ENCODE results near the gene SIDT2. TPM values are rescaled to one million over a fixed set of nuclear protein-coding genes. Genes with fewer than 3 reads are reported as not detected.

SIDT2 gene
- total RNA-seq, 1 experiment from 2014 or later: 47.6 TPM

- H3K36me3 ChIP-seq (ENCODE audit: control insufficient read depth, insufficient read depth, low read length): no peaks in the 10 kb centered on the region
- POLR2A ChIA-PET: no interaction called here
Measured at GRCh38 chr11:117189191-117189940, 10.8 kb downstream of the SIDT2 start.

GRCh38 chr11:117189941-117190544 is 11.5 kb downstream of the SIDT2 start:
- in situ Hi-C loops (cut with HindIII; ENCODE audit: low pct_unique_long_range_greater_than_20kb, low sequenced_read_pairs): no loop called here
- no peak for ATAC-seq
- CTCF ChIA-PET: no interaction called here

More at GRCh38 chr11:117189191-117189940, 10.8 kb downstream of the SIDT2 start:
- Histone ChIP-seq H3K27ac (ENCODE audit: low read length) (no peak overlapping the region), H3K4me1 (ENCODE audit: control insufficient read depth, insufficient read depth, low read length) (no peaks in the 10 kb centered on the region), H3K9me3 (ENCODE audit: control insufficient read depth, insufficient read depth, low read depth, low read length) (no peaks in the 10 kb centered on the region), H3K4me3 (ENCODE audit: low read depth in 2 of 2, low read length in 2 of 2) (no peak overlapping the region), H3K27me3 (ENCODE audit: control insufficient read depth, insufficient read depth, low read length) (no peaks in the 10 kb centered on the region)
- intact Hi-C loops (cut with micrococcal nuclease; ENCODE audit: unreplicated experiment): no loop called here
- CTCF ChIA-PET: no interaction called here
- DNase-seq (ENCODE audit: low read depth, low spot score) (no peak), ATAC-seq (no peak)
- TF ChIP-seq SIN3A (IDR thresholded peaks at IDR 0.05; ENCODE audit: borderline replicate concordance, insufficient read depth, low read depth, low read length) (no peak), TCF7L2 (IDR thresholded peaks at IDR 0.05; ENCODE audit: low read depth, low read length) (no peak), CTCF (IDR thresholded peaks at IDR 0.05) (no peak), POLR2AphosphoS5 (IDR thresholded peaks at IDR 0.05; ENCODE audit: low read depth, low read length) (no peak), REST (IDR thresholded peaks at IDR 0.05; ENCODE audit: insufficient read depth in 1 of 2, low read depth in 2 of 2, low read length in 1 of 2) (no peak)
- in situ Hi-C loops (cut with HindIII; ENCODE audit: low pct_unique_long_range_greater_than_20kb, low sequenced_read_pairs): no loop called here
- BruUV-seq (replicated peaks): no TSS peak

More at GRCh38 chr11:117189941-117190544, 11.5 kb downstream of the SIDT2 start:
- Histone ChIP-seq H3K4me1 (ENCODE audit: control insufficient read depth, insufficient read depth, low read length) (no peaks in the 10 kb centered on the region), H3K9me3 (ENCODE audit: control insufficient read depth, insufficient read depth, low read depth, low read length) (no peaks in the 10 kb centered on the region), H3K27ac (ENCODE audit: low read length) (no peak overlapping the region), H3K27me3 (ENCODE audit: control insufficient read depth, insufficient read depth, low read length) (no peaks in the 10 kb centered on the region), H3K36me3 (ENCODE audit: control insufficient read depth, insufficient read depth, low read length) (no peaks in the 10 kb centered on the region), H3K4me3 (ENCODE audit: low read depth in 2 of 2, low read length in 2 of 2) (no peak overlapping the region)
- BruUV-seq (replicated peaks): no TSS peak
- DNase-seq (ENCODE audit: low read depth, low spot score): no peak
- TF ChIP-seq POLR2AphosphoS5 (IDR thresholded peaks at IDR 0.05; ENCODE audit: low read depth, low read length) (no peak), TCF7L2 (IDR thresholded peaks at IDR 0.05; ENCODE audit: low read depth, low read length) (no peak), REST (IDR thresholded peaks at IDR 0.05; ENCODE audit: insufficient read depth in 1 of 2, low read depth in 2 of 2, low read length in 1 of 2) (no peak), SIN3A (IDR thresholded peaks at IDR 0.05; ENCODE audit: borderline replicate concordance, insufficient read depth, low read depth, low read length) (no peak), CTCF (IDR thresholded peaks at IDR 0.05) (no peak)
- POLR2A ChIA-PET: no interaction called here
- intact Hi-C loops (cut with micrococcal nuclease; ENCODE audit: unreplicated experiment): no loop called here

All from Panc1 (cell line).